Thoracic aorta (tissue), 2 donors: ENCODE measurements around the gene FAM241B. TPM values are rescaled to one million over a fixed set of nuclear protein-coding genes. Genes with fewer than 3 reads are reported as not detected.

Experiments used
- ATAC-seq: fragments of 150-250 bp; one replicate; pipeline ENCODE4 v1.8.0; 2017; ENCODE audit warnings: low read depth; ENCODE audit not compliant: insufficient number of reproducible peaks, low FRiP score
- DNase-seq: peaks from one replicate; pipeline ENCODE4 v3.0.0-alpha.2; 2020; ENCODE audit warnings: low spot score
- H3K27ac ChIP-seq, 2 donors: fragments of 200-600 bp; sonication (generic); 1 replicate in 1 of 2; 2 replicates in 1 of 2; pipeline ENCODE4 v1.5.1; 2016; ENCODE audit warnings: mild to moderate bottlenecking in 2 of 2, moderate library complexity in 2 of 2
- H3K27me3 ChIP-seq: fragments of 200-600 bp; sonication (generic); replicated peaks from 2 replicates; pipeline ENCODE4 v1.6.0; 2016; ENCODE audit warnings: mild to moderate bottlenecking; ENCODE audit not compliant: insufficient read depth
- H3K36me3 ChIP-seq: fragments of 200-600 bp; sonication (generic); one replicate; pipeline ENCODE4 v1.5.1; 2016
- H3K4me1 ChIP-seq, 2 donors: fragments of 200-600 bp; sonication (generic); 1 replicate in 1 of 2; 2 replicates in 1 of 2; pipeline versions ENCODE4 v1.5.1 to v1.6.0; 2016; ENCODE audit warnings: low read depth in 2 of 2, mild to moderate bottlenecking in 1 of 2; ENCODE audit not compliant: control insufficient read depth in 1 of 2
- H3K4me3 ChIP-seq: fragments of 200-600 bp; sonication (generic); 2 replicates; pipeline ENCODE4 v1.5.1; 2016; ENCODE audit warnings: mild to moderate bottlenecking
- H3K9me3 ChIP-seq: fragments of 200-600 bp; sonication (generic); 2 replicates; pipeline ENCODE4 v1.5.1; 2016
- CTCF ChIP-seq: fragments of 200-600 bp; sonication (generic); IDR thresholded peaks from one replicate; pipeline ENCODE4 v1.5.1; 2019; ENCODE audit warnings: antibody characterized with exemption
- total RNA-seq, 2 donors: library from RNA; depleted of rRNA; stranded (reverse); fragments of >200 nt; gene quantifications; one replicate each; pipeline versions ENCODE4 v1.1.0 to v1.2.3, GENCODE V29; 2016

Gene FAM241B
- total RNA-seq, 2 donors from 2014 or later = 2.4 to 7.8 TPM

GRCh38 chr10:69636626-69637605 lies 6.9 kb downstream of the FAM241B start:
- Histone ChIP-seq H3K9me3 (no peaks in the 10 kb centered on the region), H3K27me3 (no peaks in the 10 kb centered on the region), H3K36me3 (peaks cover 4% of the 10 kb centered on the region), H3K4me1 (no peaks in the 10 kb centered on the region), H3K27ac (no peak overlapping the region), H3K4me3 (no peak overlapping the region)
- no peak for ATAC-seq
- no peak for TF ChIP-seq CTCF
- DNase-seq = no peak

DNA sequence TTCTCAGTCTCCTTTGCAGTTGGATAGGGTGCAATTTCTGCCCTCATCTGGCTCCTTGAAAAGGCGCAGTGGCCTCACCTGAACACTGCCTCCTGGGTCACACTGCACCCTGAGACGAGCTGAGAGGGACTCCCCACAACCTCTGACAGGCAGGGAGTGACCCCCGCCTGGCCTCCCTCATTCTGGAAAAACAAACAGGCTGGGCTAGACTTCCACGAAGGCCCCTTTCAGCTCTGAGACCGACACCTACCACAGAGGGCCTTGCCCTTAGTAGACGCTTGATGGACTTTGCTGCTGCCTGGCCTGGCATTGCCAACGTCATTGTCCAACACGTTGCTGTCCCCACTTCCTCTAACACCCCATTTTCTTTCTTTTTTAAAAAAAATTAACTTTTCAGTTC lies 8.6 kb downstream of the FAM241B start:
- DNase-seq (no peak), ATAC-seq (no peak)
- TF ChIP-seq CTCF = no peak
- H3K27me3 ChIP-seq = no peaks in the 10 kb centered on the region
- H3K9me3 ChIP-seq = no peaks in the 10 kb centered on the region
- no peaks in the 10 kb centered on the region for H3K36me3 ChIP-seq
- H3K4me3 ChIP-seq = no peak overlapping the region
- H3K27ac ChIP-seq = no peak overlapping the region
- H3K4me1 ChIP-seq = no peaks in the 10 kb centered on the region

DNA sequence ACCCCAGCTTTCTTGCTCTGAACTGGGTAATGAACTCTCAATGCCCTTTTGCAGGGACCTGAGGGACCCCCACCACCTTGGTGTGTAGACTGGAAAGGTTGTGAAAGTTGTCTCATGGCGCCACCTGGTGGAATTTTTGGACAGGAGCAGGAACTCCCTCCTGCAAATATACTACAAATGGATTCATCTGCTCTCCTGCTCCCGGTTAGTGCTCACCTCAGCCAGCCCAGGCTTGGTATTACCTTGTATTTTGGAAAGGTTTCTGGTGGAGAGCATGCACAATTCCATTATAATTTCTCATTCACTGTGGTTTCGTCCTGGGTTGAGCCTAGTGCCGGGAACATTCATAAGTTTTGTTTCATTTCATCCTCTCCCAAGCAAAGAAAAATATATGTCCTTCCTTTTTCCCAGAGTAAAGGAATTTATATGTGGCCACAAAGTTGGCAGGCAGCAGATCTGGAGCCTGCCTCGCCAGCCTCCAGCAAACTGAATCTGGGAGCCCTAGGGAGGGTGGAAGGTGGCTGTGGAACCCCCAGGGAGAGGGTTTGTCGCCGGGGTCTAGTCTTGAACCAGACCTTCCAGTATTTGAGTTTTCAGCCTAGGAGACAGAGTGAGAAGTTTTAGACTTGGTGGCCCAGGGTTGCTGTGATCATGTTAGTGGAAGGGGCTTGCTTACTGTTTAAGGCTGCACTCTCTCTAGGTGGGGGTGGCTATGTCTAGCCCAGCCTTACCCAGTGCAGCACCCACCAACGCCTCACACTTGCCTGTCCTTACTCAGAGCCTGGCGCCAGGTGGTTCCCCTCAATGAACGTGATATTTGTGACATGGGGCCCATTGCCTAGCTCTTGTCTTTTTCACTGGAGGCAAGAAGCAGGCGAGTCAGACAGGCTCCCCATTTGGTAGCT lies 9.5 kb downstream of the FAM241B start:
- no peak for DNase-seq
- Histone ChIP-seq H3K27me3 (no peaks in the 10 kb centered on the region), H3K4me3 (no peak overlapping the region), H3K27ac (no peak overlapping the region), H3K36me3 (no peaks in the 10 kb centered on the region), H3K9me3 (no peaks in the 10 kb centered on the region), H3K4me1 (no peaks in the 10 kb centered on the region)
- peak; percentile 26 for ATAC-seq
- peak; percentile 83 for TF ChIP-seq CTCF

GRCh38 chr10:69640196-69640980 lies 10.3 kb downstream of the FAM241B start:
- no peak overlapping the region for H3K27ac ChIP-seq

More at GRCh38 chr10:69640196-69640980, 10.3 kb downstream of the FAM241B start:
- Histone ChIP-seq H3K4me3 (no peak overlapping the region), H3K36me3 (no peaks in the 10 kb centered on the region), H3K4me1 (no peaks in the 10 kb centered on the region), H3K9me3 (no peaks in the 10 kb centered on the region), H3K27me3 (no peaks in the 10 kb centered on the region)
- no peak for TF ChIP-seq CTCF
- ATAC-seq (no peak), DNase-seq (no peak)
